COLO668 (cell line): Measurements from ENCODE around the gene THEMIS.
A peak's percentile ranks its signal among the peaks of the same experiment; 100 is the strongest.

Experiments used
- DNase-seq: peaks from one replicate; lab custom pipeline; 2025; ENCODE audit not compliant: unreplicated experiment; lab: John Stamatoyannopoulos, UW

The THEMIS gene

GRCh38 chr6:127866766-127867165 is 34.1 kb downstream of the THEMIS start:
- DNase-seq: no peak

GRCh38 chr6:127865108-127865507 is 35.8 kb downstream of the THEMIS start:
- no peak for DNase-seq

GRCh38 chr6:127864701-127865100 is 36.2 kb downstream of the THEMIS start:
- peak; percentile 15 for DNase-seq

- DNase-seq: no peak
These were observed 40.1 kb downstream of the THEMIS start for GRCh38 chr6:127860723-127861122.

GRCh38 chr6:127859956-127860355 is 40.9 kb downstream of the THEMIS start:
- DNase-seq: no peak

GRCh38 chr6:127858727-127859391 is 42.0 kb downstream of the THEMIS start:
- no peak for DNase-seq

GRCh38 chr6:127857051-127857637 is 43.7 kb downstream of the THEMIS start:
- DNase-seq: no peak

GRCh38 chr6:127855542-127856159 is 45.2 kb downstream of the THEMIS start:
- DNase-seq: no peak

- no peak for DNase-seq
These were observed 46.8 kb downstream of the THEMIS start for GRCh38 chr6:127854009-127854408.

- DNase-seq: no peak
These were observed 49.7 kb downstream of the THEMIS start for GRCh38 chr6:127851197-127851596.

GRCh38 chr6:127845242-127845641 is 55.6 kb downstream of the THEMIS start:
- no peak for DNase-seq

- DNase-seq: no peak
These were observed 56.3 kb downstream of the THEMIS start for GRCh38 chr6:127844529-127844928.

- no peak for DNase-seq
These were observed 57.3 kb downstream of the THEMIS start for GRCh38 chr6:127843582-127843981.

GRCh38 chr6:127842562-127842961 is 58.3 kb downstream of the THEMIS start:
- DNase-seq: no peak

- DNase-seq: no peak
These were observed 59.0 kb downstream of the THEMIS start for GRCh38 chr6:127841811-127842210.

- no peak for DNase-seq
These were observed 66.7 kb downstream of the THEMIS start for GRCh38 chr6:127834136-127834535.

GRCh38 chr6:127833336-127833735 is 67.5 kb downstream of the THEMIS start:
- no peak for DNase-seq

GRCh38 chr6:127832381-127832780 is 68.5 kb downstream of the THEMIS start:
- DNase-seq: no peak

- no peak for DNase-seq
These were observed 76.8 kb downstream of the THEMIS start for GRCh38 chr6:127824061-127824460.

GRCh38 chr6:127821431-127821830 is 79.4 kb downstream of the THEMIS start:
- no peak for DNase-seq

GRCh38 chr6:127818149-127818548 is 82.7 kb downstream of the THEMIS start:
- DNase-seq: no peak

GRCh38 chr6:127816643-127817042 is 84.2 kb downstream of the THEMIS start:
- DNase-seq: peak; percentile 22

GRCh38 chr6:127813699-127814027 is 87.2 kb downstream of the THEMIS start:
- no peak for DNase-seq
